Stimulated activated CD8-positive, alpha-beta memory T cell treated with anti-CD3 and anti-CD28 coated beads, Interleukin-7, amount 100 ng/mL, for 4 hours (primary cell): ENCODE measurements around the gene STPG2.

Experiments used
- DNase-seq, 2 donors: peaks; one replicate each; pipeline ENCODE4 v3.0.0-alpha.2; 2020; ENCODE audit warnings: low read depth in 2 of 2

Gene STPG2

DNA sequence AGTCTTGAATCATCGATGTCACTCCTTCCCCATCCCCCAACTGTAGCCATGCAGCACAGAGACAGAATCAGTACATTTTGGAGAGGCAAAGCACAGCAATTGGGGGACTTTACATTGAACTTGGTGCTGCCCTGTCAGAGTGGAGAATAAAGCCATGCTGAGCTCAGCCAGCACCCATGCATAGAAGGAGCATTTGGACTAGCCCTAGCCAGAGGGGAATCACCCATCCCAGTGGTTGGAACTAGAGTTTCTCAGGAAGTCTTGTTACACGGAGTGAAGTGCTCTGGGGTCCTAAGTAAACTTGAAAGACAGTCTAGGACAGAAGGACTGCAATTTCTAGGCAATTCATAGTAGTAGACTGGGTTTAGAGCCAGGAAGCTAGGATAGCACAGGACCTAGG, 49.6 kb downstream of the STPG2 start:
- DNase-seq, result no peak

DNA sequence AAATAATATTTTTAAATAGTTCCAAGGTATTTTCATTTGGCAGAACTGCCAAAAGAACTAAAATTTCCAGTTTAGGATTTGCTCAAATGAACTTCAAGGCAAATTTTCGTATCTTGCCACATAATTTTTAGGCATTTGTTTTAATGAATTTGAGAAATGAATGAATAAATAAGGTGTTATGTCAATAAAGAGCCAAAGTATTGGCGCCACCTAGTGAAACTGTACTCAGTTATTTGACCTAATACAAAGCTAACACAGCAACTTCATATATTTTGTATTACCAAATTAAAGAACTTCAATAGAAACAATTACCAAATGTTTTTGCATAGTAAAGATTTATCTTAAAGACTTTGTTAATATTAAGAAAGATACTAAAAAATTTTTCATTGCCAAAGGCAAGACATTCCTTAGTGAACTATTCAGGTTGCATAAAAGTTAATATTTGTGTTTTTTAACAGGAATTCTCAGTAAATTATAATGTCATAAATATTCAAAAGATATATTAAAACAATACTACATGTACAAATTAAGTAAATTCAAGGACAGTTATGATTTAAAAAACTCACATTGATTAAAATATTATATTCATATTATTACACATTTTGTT, 50.3 kb downstream of the STPG2 start:
- DNase-seq, result no peak

DNA sequence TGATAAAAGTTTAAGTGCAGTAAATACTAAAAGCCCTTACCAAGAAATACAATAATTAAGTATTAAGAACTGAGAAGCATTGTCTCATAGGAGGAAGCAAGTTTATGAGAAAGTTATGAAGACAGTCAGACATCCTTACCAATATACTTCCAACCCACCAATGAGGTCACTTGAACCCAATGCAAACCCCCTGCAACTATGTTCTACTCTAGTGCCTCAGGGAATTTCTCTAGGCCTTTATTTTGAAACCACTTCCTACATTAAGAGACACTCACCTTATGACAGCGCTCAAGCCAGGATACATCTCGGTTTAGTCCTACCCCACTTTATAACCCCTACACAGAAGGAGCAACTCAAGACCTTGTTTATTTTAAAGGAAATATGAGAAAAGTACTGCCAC, 61.3 kb downstream of the STPG2 start:
- no peak for DNase-seq

DNA sequence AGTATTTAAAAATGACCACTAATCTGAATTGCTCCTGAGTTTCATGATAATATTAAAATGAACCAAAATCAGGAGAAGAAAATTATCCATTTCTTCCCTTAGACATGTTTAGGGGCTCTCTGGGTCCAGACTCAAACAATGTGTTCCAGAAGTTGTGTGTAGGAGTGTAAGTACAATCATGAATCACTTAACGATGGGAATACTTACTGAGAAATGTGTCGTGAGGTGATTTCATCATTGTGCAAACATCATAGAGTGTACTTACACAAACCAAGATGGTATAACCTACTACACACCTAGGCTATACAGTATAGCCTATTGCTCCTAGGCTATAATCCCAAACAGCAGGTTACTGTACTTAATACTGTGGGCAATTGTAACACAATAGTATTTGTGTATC, 74.8 kb downstream of the STPG2 start:
- DNase-seq, result no peak

DNA sequence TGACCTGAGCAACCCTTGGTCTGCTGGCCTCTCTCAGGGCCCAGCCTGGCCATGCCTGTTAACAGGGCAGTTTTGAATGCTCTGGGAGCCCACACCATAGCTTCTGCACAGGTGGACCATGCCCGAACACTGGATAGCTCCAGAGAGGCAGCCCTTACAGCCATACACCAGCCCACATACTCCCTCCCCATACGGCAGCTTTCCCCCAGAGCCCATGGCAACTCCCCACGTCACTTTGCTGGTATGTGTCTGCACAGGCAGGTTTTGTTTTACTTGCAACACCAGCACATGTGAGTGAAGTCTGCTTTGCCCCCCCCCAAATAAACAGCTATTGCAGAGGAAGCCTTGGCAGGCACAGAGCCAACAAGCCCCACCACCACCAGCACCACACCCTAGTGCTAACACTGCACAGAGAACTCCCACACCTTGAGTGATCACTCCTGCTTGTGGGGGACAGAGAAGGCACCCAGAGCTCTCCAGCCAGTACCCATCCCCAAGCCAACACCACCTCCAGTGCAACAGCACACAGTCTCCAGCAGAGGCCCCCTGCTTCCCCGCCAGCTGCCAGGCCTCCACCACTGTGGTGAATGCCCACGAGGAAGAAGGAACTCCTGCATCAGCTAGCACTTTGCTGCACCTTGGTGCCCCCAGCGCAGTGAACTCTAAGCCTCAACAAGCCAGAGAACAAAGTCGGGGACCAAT, 87.3 kb downstream of the STPG2 start:
- no peak for DNase-seq

DNA sequence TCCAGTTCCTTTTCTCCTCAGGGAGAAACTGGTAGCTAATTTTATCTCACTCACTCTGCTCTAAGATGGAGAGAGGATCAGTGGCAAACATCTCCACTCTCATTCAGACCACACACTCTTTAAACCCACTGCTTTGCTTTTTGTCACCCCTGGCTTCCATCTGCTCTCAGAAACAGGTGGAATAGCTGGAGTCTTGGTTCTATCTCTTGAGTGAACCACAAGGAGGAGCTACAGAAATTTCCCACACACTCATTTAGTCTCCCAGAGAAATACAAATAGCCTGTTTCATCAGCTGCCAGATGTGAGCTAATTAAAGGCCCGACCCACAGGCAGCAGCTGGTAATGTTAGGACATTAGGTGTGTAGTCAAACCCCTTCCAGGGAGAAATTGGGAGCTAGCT, 96.6 kb downstream of the STPG2 start:
- DNase-seq, result no peak

DNA sequence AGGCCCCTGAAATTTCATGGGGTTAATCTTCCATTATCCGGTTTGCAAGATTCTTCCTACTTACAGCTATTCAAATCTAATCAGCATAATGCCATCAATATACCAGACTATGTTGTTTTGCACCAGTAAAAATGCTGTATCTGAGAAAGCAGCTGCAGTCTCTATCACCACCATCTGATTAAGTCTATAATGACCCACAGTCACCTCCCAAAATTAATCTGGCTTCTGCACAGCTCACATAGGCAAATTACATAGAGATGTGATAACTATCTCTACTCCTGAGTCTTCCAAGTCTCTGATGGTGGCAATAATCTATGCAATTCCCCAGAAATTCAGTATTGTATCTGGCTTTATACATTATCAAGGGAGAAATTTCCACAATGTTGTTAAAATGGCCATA, 113.2 kb downstream of the STPG2 start:
- DNase-seq, result no peak

DNA sequence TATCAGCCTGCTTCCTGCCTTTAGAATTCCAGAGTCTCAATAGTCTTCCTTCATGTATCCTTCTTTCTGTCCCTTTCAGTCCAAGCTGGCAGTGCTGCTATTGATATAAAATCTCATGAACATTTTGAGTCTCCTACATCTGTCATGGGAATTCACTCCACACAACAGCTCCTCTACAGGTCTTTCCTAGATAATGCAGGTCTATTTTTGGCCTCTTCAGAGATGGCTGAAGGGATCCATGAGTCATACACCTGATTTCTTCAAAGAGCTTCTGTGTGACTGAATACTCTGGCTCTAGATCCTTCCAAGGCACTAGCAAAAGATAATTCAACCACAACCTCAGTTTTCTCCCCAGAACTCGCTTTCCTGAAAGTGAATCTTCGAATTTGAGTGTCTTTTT, 115.4 kb downstream of the STPG2 start:
- DNase-seq, result no peak

DNA sequence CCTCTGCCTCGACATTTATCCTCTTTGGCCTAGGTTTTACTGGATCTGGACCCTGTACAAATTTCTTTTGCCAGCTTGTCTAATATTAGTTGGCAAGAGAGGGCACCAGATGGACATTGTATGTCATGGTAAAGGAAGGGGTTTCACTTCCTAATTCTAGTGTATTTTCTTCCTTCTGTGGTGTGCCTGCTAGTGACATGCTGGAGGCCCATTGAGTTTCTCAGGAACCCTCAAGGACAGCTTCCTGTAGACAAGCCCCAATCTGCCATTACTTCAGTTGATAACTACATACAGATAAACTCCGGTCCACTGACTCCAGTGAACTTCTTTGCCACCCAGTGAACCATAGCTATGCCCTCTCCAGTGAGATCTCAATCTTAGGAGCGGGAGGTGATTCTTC, 116.9 kb downstream of the STPG2 start:
- no peak for DNase-seq

DNA sequence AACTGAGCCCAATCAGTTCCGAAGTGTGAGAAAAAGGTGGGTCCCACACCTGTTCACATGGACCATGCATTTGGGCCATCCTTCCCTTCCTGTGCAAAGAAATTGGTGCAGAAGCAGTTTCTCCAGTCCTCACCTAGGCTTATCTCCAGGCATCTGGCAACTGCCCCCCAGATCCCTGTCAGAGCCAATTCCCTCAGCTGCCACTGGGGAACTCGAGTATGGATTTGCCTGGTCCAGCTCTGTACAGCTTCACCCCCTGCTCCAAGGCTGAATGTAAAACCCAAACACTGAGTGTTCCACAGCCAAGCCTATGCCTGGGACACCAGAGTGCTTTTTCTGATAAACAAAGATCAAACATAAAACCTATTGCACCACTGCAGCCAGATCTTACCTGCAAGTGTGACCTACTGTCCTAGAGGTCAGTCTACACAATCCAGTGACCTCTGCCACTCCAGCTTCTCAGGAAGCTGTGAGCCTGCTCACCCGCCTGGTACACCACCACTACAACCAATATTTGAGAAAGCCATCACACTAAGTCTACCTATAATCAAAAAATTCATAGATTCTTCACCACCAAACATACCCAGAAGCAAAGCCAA, 136.4 kb downstream of the STPG2 start:
- no peak for DNase-seq

DNA sequence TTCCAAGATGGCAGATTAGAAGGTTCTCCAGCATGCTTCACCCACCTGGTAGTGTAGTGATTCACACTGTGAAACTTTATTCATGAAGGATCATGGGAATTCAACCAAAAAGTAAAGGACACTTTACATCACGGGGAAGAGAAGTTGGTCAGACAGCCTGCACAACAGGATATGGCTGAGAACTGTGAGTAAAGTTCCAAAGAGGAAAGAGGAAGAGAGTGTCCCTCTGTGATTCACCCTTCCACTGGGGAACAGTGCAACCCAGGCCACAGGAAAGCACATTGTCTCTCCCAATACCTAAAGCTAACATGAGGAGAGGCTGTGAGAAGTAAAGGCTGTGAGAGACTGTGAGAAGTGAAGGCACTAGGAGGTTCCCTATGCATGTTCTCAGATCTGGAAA, 137.2 kb downstream of the STPG2 start:
- DNase-seq, result no peak

DNA sequence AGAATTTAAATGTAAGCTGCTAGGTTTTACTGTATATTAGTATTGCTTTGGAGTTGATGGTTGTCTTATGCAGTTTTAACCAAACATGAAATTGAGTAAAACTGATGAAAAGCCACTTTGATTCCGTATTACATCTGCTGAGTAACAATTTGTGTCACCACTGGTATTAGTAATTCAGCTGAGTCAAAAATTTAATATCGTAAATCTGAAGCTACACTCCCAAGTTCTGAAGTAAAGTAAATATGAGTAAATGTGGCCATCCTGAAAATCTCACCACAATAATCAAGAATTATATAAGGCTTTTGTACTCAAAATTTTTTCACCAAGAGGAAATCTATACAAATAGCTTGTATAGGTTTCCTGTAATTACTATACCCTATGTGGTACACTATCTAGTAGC, 142.3 kb downstream of the STPG2 start:
- DNase-seq, result no peak

DNA sequence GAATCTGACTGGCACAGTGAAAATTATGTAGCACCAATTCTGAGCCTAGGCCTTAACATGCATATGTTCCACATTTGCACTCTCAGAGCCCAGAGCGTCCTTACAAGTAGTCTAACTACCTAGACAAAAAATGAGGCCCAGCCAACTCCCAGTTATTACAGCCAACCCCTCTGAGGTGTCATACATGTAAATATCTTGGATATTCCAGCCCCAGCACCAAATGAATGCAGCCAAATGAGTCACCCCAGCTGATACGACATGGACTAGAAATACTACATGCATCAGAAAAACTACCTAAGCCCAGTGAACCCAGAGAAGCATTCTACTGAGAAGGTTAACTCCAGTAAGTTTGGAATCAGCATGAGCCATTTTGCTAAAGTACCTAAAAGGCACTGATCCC, 145.1 kb downstream of the STPG2 start:
- DNase-seq, result no peak

DNA sequence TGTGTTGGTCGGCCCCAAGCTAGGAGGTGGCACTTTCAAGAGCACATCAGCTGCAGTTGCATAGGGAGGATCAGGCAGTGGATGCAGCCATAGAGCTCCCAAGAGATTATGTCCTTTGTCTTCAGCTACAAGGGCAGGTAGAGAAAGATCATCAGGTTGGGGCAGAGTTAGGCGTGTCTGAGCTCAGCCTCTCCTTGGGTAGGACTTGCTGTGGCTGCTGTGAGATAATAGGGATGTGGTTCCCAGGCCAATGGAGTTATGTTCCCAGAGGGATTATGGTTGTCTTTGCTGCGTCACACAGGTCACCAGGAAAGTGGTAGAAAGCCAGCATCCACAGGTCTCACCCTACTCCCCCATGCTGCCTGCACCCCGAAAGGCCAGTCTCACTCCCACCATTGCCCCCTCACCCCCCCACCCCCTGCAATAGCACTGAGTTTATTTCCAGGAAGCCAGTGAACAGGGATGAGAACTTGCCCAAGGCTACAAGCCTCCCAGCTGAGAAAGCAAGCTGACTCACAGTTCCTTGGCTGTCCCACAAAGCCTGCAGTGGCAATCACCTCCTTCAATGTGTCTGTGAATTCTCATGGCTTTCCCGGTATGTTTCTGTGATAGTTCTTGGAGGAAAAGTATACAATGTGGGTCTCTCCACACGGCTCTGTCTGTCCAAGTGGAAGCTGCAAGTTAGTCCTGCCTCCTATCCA, 148.4 kb downstream of the STPG2 start:
- DNase-seq, result no peak

DNA sequence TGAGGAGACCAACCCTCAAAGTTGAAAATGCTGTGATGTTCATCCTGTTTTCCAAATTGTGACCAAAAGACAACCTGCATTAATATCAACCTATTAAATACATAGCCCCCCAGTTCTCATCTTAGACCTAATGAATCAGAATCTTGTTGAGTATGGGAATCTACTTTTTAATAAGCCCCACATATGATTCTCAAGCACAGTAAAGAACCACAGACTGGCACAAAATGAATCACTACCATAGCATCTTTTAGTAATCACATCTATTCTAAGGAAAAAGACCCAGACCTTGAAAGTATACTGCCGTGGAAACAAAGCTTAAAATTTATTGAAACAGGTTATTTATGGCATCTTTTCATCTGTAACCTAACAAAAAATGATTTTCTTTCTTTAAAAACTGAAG, 152.9 kb downstream of the STPG2 start:
- no peak for DNase-seq

DNA sequence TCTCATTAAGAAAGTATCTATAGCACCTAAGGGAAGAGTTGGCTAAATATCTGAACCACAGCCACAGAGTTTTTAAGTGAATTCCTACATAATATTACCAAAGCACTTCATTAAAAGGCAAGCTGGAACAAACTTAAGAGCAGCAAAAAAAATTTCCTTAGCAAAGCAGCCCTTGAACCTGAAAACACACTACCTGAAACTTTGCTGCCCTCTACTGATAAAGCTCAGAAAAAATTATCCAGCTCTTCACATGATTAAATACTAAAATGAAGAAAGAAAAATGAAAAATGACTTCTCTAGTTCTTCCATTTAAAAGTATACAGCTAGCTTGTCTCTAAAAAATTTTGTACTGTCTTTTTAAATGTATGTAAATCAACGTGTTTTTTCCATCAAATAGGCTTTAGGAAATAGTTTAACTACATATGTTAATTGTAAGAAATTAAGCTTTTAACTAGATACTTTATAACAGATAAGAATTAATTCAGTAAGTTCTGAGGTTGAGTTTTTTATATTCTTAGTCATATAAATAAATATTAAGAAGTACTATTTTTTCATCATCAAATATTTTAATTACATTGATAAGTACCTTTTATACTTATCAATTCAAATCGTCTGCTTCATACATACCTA, 156.1 kb downstream of the STPG2 start:
- DNase-seq, result no peak

DNA sequence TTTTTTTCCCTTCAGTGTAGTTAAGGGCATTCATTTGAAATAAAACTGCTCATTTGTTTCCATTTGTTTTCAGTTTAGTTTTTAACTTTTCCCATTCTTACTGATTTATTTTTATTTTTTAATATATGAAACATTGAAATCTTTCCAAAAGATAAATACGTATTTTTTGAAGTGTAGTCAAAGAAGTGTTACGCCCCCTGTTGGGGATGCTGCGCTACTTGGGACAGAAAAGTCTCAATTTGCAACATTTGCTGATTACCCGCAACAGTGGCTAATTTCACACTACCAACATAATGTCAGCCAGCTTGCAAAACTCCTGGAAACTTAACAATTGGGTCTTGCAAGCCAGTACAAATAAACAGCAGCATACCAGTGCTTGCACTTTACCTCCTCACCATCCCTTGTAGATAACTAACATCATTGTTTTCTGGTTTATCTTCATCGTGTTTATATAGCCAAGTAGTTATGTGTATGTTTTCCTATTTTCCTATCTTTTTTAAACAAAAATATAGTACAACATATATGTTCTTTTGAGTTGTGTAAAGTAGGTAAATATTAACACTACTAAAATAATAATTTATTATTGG, 158.6 kb downstream of the STPG2 start:
- DNase-seq, result no peak

DNA sequence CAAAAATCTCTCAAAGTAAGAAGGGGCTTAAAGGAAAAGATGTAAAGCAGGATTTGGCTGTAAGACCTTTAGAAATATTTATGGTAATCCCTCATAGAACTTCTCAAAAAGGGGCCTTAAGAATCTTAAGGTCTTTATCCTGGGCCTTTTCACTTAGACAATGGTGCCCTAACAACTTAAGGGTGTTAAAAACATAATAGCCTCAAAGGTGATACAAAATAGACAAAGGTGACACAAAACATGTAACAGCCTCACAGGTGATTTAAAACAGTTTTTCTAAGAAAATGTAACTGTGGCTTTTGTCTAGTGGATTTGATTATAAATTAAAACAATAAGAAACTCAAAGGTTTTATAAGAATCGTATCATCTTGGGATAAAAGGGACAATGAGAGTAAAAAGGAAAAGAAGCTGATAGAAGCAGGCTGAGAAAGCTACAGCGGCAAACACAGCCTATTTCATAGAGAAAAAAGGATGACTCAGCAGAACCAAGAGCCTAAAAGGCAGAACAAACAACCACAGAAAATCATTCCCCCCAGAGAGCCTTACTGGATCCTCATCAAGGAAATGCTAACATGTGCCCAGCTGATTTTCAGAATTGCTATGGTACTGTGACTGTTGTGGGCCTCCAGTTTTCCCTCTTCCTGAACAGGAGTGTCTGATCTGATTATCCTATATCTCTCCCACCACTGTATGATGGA, 164.3 kb downstream of the STPG2 start:
- no peak for DNase-seq

DNA sequence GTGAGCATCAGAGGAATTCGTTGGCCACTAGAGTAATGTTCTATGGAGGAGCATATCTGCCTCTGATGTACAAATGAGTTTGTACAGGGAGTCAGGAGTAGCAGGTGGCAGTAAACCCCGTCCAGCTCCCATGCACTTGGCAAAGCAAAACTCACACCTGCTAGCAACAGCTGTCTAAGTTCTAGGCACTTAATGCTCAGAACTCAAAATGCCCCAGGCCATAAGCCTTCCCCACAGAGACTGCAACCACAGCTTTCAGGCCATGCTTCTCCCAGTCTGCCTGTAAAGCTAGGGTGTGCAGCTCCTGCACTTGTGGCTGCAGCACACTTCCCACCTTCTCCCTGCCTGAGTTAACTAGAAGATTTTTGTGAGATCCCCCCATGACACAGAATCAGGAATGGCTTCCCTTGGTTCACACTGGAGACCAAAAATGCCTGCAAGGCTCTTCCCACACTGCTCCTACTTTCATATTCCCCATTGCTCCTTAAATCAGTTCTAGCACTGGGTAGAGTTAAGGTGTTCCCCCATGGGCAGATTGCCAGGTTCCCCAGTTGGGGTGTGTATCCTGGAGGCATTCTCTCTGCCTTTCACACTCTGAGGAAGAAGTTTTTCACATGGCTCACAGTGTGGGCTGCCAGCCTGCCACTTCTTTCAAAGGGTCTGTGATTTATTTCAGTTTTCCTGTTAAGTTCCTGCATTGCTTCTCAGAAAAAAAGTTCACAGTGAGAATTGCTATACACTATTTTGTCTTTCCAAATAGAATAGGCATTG, 189.9 kb downstream of the STPG2 start:
- no peak for DNase-seq

DNA sequence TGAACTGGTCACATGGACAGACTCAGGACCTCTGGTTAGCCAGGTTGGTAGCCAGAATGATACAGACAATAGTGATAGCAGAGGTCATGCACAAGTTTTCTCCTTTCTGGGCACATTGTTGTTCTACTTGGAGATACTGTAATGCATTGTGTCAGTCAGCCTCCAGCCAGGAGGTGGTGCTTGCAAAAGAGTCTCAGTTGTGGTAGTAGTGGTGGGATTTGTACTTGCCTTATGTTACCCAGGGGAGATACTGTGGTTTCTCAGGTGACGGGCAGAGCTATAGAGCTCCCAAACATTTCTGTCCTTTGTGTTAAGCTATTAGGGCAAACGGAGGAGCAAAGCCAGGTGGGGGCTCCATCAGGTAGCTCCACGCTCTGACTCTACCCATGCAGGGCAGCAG, 190.5 kb downstream of the STPG2 start:
- no peak for DNase-seq

DNA sequence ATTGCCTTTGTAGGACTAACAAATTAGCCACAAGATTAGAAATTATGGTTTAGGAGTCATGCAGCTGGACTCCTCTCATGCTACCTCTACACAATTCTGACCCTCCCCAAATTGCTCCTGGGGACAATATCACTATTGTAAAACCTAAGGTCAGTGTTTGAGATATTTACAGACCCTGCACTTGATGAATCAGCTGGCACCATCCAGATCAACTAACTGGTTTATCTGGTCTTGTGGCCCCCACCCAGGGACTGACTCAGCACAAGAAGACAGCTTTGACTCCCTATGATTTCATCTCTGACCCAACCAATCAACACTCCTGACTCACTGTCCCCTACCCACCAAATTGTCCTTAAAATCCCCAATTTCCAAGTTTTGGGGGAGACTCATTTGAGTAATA, 192.4 kb downstream of the STPG2 start:
- DNase-seq, result no peak
